Measurements from ENCODE around the gene SDE2. TPM values are rescaled to one million over a fixed set of nuclear protein-coding genes. Genes with fewer than 3 reads are reported as not detected.
"Not testable (repeated sequence)": the region's sequence is repeated elsewhere in the genome, so short reads cannot be mapped to it uniquely, and the experiment has no call there.

The SDE2 gene
- total and polyA plus RNA-seq, 10 donors, result 4.6 to 23.6 (median 20.9) TPM

DNA sequence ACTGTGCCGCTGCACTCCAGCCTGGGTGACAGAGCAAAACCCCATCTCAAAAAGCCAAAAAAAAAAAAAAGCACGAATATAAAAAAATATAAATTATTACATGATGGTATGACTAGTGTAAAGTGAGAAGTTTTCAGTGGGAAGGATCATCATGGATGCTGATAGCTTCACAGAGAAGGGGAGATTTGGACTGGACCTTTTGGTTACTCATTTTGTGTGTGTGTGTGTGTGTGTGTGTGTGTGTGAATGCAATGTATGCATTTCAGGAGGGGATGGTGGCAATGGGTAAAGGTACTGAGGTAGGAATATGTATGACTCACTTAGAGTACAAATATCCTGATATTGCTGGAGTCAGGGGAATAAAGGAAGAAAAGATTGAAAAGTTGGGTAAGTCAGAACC is 22.7 kb upstream of the SDE2 start:
- Histone ChIP-seq H3K27me3 (replicated peaks in 1 of 7) (no peaks in the 10 kb centered on the region), H3K4me1 (no peaks in the 10 kb centered on the region), H3K27ac (no peak overlapping the region), H3K9me3 (no peaks in the 10 kb centered on the region), H3K36me3 (no peaks in the 10 kb centered on the region), H3K4me3 (no peak overlapping the region)
- TF ChIP-seq POLR2AphosphoS5 (IDR thresholded peaks at IDR 0.05) (no peak), POLR2A (IDR thresholded peaks at IDR 0.05) (no peak)
- TF ChIP-seq, protein P1, sequence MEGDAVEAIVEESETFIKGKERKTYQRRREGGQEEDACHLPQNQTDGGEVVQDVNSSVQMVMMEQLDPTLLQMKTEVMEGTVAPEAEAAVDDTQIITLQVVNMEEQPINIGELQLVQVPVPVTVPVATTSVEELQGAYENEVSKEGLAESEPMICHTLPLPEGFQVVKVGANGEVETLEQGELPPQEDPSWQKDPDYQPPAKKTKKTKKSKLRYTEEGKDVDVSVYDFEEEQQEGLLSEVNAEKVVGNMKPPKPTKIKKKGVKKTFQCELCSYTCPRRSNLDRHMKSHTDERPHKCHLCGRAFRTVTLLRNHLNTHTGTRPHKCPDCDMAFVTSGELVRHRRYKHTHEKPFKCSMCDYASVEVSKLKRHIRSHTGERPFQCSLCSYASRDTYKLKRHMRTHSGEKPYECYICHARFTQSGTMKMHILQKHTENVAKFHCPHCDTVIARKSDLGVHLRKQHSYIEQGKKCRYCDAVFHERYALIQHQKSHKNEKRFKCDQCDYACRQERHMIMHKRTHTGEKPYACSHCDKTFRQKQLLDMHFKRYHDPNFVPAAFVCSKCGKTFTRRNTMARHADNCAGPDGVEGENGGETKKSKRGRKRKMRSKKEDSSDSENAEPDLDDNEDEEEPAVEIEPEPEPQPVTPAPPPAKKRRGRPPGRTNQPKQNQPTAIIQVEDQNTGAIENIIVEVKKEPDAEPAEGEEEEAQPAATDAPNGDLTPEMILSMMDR (IDR thresholded peaks at IDR 0.05 in 8 of 11, conservative IDR thresholded peaks at IDR 0.05 in 3 of 11), result no peak
- intact Hi-C loops (cut with DNase I; ENCODE audit: low total_unique reads), result no loop called here
- no peak for DNase-seq
- WGBS, 5 donors, result 19 to 62% (median 46%) methylated on average over 2 of the region's 2 CpGs

DNA sequence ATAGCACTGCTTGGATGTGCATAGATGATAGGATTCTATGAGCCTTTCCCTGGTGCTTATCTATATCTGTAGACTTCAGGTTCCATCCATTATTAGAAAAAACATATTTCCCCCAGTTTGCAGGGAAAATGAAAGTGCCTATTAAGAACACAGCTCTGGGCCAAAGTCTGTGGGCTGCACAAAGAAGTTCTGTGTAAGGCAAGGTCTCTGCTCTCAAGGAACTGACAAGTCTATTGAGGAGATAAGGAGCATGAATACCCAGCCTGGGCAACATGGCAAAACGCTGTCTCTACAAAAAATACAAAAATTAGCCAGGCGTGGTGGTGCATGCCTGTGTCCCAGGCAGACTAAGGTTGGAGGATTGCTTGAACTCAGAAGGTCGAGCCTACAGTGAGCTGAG is 22.3 kb upstream of the SDE2 start:
- TF ChIP-seq POLR2AphosphoS5 (IDR thresholded peaks at IDR 0.05) (no peak), POLR2A (IDR thresholded peaks at IDR 0.05) (no peak)
- Histone ChIP-seq H3K4me3 (no peak overlapping the region), H3K27me3 (replicated peaks in 1 of 7) (no peaks in the 10 kb centered on the region), H3K36me3 (no peaks in the 10 kb centered on the region), H3K9me3 (no peaks in the 10 kb centered on the region), H3K4me1 (no peaks in the 10 kb centered on the region), H3K27ac (no peak overlapping the region)
- intact Hi-C loops (cut with DNase I; ENCODE audit: low total_unique reads), result no loop called here
- no peak for DNase-seq
- WGBS, 5 donors, result 51 to 87% (median 65%) methylated on average over 3 of the region's 3 CpGs

DNA sequence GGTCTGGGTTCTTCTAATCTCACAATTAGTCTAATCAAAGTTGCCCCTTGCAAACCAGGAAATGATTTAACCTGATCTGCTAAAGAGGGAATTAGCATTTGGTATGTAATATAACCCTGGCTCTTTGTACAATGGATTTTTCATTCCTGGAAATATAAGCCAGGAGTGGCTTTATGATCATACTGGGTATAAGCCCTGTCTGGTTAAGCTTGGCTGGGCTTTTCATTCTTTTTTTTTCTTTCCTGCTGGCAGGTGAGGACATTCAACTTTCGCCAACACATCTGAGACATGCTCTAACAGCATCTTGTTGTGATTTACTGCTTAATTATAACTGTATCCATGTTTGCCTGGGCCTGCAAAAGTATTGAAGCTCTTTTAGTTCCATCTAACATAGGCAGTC is 20.4 kb upstream of the SDE2 start:
- 97 to 100% (median 100%) methylated on average over 1 of the region's 1 CpG for WGBS, 5 donors
- TF ChIP-seq POLR2A (IDR thresholded peaks at IDR 0.05), result no peak
- TF ChIP-seq, protein P1 (IDR thresholded peaks at IDR 0.05 in 8 of 11, conservative IDR thresholded peaks at IDR 0.05 in 3 of 11), result no peak
- no peak for TF ChIP-seq POLR2AphosphoS5 (IDR thresholded peaks at IDR 0.05)
- H3K36me3 ChIP-seq, result no peaks in the 10 kb centered on the region
- no peaks in the 10 kb centered on the region for H3K27me3 ChIP-seq (replicated peaks in 1 of 7)
- H3K4me1 ChIP-seq, result peaks cover 0 to 10% (median 7%) of the 10 kb centered on the region in 6 donors
- H3K9me3 ChIP-seq, result no peaks in the 10 kb centered on the region
- no peak for DNase-seq
- intact Hi-C loops (cut with DNase I; ENCODE audit: low total_unique reads), result no loop called here
- no peak overlapping the region for H3K27ac ChIP-seq
- H3K4me3 ChIP-seq, result no peak overlapping the region

DNA sequence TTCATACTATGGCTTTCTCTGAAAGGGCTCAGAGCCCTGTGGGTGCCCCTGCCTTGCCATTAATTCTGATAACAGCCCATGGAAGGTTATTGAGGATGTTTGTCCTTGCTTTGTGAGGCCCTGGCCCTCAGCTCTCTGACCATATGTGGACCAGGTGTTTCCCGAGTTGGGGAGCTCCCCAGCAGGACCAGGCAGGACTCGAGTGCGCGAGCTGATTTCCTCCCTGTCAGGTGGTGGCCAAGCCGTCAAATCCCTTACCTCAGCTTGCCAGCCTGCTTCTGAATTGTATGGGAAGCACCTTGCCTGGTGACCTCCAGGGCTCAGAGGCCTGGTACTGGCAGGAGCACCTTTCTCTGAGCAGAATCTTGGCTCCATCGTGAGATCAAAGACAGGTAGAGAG is 17.9 kb upstream of the SDE2 start:
- TF ChIP-seq POLR2AphosphoS5 (IDR thresholded peaks at IDR 0.05) (peak in 2 of 3 donors; percentile 56 to 61), POLR2A (IDR thresholded peaks at IDR 0.05) (no peak)
- H3K27ac ChIP-seq, result peak overlapping the region in 1 of 8 donors; percentile 1
- no peak overlapping the region for H3K4me3 ChIP-seq
- H3K27me3 ChIP-seq (replicated peaks in 1 of 7), result no peaks in the 10 kb centered on the region
- no peaks in the 10 kb centered on the region for H3K9me3 ChIP-seq
- 14 to 43% (median 30%) methylated on average over 6 of the region's 6 CpGs for WGBS, 5 donors
- no peak for DNase-seq
- peaks cover 0 to 15% (median 10%) of the 10 kb centered on the region in 6 donors for H3K4me1 ChIP-seq
- H3K36me3 ChIP-seq, result no peaks in the 10 kb centered on the region
- intact Hi-C loops (cut with DNase I; ENCODE audit: low total_unique reads), result no loop called here

GRCh38 chr1:226009650-226010044 is 10.5 kb upstream of the SDE2 start:
- peaks cover 0 to 8% (median 5%) of the 10 kb centered on the region in 6 donors for H3K4me1 ChIP-seq
- no peak for DNase-seq
- H3K4me3 ChIP-seq, result no peak overlapping the region

DNA sequence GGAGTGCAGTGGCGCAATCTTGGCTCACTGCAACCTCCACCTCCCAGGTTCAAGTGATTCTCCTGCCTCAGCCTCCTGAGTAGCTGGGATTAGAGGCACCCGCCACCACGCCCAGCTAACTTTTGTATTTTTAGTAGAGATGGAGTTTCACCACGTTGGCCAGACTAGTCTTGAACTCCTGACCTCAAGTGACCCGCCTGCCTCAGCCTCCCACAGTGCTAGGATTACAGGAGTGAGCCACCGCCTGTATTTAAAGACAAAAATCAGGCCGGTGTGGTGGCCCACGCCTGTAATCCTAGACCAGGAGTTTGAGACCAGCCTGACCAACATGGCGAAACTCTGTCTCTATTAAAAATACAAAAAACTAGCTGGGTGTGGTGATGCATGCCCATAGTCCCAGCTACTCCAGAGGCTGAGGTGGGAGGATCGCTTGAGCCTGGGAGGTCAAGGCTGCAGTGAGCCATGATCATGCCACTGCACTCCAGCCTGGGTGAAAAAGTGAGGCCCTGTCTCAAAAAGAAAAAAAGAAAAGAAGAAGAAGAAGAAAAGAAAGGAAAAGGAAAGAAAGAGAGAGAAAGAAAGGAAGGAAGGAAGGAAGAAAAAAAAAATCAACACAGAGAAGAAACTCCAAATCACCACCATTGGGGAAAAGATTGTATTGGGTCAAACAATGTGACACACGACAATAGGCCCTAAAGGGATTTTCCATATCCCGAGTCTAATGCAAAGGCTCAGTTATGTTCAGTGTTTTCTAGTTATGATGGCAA is 8.2 kb upstream of the SDE2 start:
- H3K27ac ChIP-seq; H3K4me3 ChIP-seq; H3K36me3 ChIP-seq; DNase-seq; H3K9me3 ChIP-seq; H3K27me3 ChIP-seq (replicated peaks in 1 of 7); intact Hi-C loops (cut with DNase I; ENCODE audit: low total_unique reads): not testable (repeated sequence)
- peaks cover 7 to 26% (median 12%) of the 10 kb centered on the region in 6 donors for H3K4me1 ChIP-seq
- WGBS, 5 donors, result 88 to 92% (median 90%) methylated on average over 12 of the region's 12 CpGs

More at GRCh38 chr1:226009650-226010044, 10.5 kb upstream of the SDE2 start:
- intact Hi-C loops (cut with DNase I; ENCODE audit: low total_unique reads), result no loop called here
- Histone ChIP-seq H3K9me3 (no peaks in the 10 kb centered on the region), H3K27me3 (replicated peaks in 1 of 7) (no peaks in the 10 kb centered on the region), H3K27ac (no peak overlapping the region), H3K36me3 (no peaks in the 10 kb centered on the region)
- 96 to 99% (median 98%) methylated on average over 5 of the region's 5 CpGs for WGBS, 5 donors
- TF ChIP-seq POLR2A (IDR thresholded peaks at IDR 0.05) (no peak), POLR2AphosphoS5 (IDR thresholded peaks at IDR 0.05) (no peak)
- TF ChIP-seq, protein P1 (IDR thresholded peaks at IDR 0.05 in 8 of 11, conservative IDR thresholded peaks at IDR 0.05 in 3 of 11), result no peak
